LNCAP (cell line): ENCODE measurements around the gene KRTAP19-6.

ENCODE experiments used
- TF ChIP-seq, protein P1 (sequence below): fragments of 450-650 bp; IDR thresholded peaks from 2 replicates; pipeline ENCODE4 v1.5.1; 2017; ENCODE audit warnings: mild to moderate bottlenecking

Gene KRTAP19-6

DNA sequence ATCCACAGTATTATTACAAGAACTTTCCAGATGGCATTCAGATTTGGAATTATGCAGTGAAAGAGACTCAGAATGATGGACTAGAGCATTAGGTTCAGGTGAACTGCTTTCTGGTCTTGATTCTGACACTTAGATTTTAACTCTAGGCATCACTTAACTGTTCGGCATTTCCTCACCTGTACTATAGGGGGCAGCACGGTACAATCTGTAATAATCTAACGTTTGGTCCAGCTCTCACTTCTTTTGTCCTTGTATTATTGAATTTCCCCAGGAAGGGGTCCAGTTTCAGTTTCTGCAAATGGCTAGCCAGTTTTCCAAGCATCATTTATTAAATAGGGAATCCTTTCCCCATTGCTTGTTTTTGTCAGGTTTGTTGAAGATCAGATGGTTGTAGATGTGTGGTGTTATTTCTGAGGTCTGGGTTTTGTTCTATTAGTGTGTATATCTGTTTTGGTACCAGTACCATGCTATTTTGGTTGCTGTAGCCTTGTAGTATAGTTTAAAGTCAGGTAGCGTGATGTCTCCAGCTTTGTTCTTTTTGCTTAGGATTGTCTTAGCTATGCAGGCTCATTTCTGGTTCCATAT lies 36.0 kb downstream of the KRTAP19-6 start:
- TF ChIP-seq, protein P1, sequence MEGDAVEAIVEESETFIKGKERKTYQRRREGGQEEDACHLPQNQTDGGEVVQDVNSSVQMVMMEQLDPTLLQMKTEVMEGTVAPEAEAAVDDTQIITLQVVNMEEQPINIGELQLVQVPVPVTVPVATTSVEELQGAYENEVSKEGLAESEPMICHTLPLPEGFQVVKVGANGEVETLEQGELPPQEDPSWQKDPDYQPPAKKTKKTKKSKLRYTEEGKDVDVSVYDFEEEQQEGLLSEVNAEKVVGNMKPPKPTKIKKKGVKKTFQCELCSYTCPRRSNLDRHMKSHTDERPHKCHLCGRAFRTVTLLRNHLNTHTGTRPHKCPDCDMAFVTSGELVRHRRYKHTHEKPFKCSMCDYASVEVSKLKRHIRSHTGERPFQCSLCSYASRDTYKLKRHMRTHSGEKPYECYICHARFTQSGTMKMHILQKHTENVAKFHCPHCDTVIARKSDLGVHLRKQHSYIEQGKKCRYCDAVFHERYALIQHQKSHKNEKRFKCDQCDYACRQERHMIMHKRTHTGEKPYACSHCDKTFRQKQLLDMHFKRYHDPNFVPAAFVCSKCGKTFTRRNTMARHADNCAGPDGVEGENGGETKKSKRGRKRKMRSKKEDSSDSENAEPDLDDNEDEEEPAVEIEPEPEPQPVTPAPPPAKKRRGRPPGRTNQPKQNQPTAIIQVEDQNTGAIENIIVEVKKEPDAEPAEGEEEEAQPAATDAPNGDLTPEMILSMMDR: peak; percentile 73

DNA sequence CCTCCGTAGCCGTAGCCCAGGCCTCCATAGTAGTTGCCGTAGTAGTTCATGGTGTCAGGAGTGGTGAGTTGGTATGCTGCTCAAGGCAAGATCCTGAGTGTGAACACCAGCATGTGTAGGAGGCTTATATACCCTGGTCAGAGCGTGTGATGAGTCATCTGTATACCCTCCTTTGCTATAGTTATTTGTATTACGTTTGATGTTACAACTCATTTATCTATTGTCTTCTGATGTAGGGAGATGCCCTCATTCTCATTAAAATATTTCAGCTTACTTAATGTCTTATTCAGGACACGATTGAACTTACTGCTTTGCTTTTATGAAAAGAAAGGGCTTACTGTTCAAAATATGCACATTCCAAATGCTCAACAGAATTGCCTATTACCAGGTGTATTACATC lies 39.6 kb downstream of the KRTAP19-6 start, which contains the start of gene KRTAP19-5:
Gene KRTAP19-5, minus strand, starts transcription at position 101 of the 400 bp plus-strand sequence. Its CDS starts 51 bp downstream, at position 50.
- TF ChIP-seq, protein P1: no peak

DNA sequence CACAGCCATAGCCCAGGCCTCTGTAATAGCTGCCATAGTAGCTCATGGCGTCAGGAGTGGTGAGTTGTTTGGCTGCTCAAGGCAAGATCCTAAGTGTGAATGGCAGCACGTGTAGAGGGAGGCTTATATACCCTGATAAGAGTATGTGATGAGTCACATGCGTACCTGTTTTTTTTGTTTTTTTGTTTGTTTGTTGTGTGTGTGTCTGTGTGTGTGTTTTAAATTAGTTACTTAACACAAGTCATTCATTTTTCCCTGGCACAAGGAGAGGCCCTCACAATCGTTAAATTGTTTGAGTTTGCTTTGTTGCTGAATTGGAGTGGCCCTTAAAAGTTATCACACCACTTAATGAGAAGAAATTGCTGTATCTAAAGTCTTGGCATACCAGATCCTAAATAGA lies 44.6 kb downstream of the KRTAP19-6 start, which contains the start of gene KRTAP19-4:
Gene KRTAP19-4, minus strand, starts transcription at position 101 of the 400 bp plus-strand sequence. Its CDS starts 55 bp downstream, at position 46.
- TF ChIP-seq, protein P1: no peak

DNA sequence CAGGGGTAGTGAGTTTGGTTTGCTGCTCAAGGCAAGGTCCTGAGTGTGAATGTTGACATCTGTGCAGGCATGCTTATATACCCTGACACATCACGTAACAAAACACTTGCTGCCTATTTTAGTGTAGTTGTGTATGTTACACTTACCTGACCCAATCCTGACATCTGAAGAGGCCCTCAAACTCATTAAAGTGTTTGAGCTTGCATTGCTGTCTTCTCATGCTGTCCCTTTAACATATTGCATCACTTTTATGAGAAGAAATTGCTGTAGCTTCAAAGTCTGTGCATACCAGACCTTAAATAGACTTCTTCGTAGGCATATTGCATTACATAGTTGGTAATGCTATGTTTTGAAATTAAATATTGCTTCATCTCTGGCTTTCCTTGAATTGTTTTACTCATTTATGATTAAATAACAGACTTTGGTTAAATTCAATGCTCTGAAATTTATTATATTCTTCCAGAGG lies 49.7 kb downstream of the KRTAP19-6 start, which contains the start of gene KRTAP19-3:
Gene KRTAP19-3, minus strand, starts transcription at position 51 of the 466 bp plus-strand sequence. CDS start 56 bp downstream, outside the sequence.
- TF ChIP-seq, protein P1: no peak
